Measurements from ENCODE around the gene COMMD9. TPM values are rescaled to one million over a fixed set of nuclear protein-coding genes. Genes with fewer than 3 reads are reported as not detected.

The COMMD9 gene
- total and polyA plus RNA-seq, 2 donors from 2014 or later, result 64.7 to 182 TPM

DNA sequence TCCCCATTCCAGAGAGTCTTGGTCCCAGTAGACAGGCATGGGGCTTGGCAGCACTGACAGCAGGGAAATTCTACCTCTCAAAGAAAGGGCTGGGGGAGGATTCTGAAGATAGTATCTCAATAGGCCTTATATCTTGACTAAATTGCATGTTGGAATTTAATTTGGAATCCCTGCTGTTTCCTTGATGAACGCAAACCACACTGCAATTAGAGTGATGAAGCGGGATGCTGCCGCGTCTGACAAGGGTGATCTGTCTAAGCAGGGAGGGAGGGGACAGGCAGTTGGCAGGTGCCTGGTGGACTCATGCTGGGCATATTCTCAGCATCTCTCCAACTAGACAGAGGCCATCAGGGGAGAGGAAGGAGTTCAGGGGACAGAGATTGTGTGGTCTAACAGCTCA is 48.4 kb downstream of the COMMD9 start:
- DNase-seq (no peak), FAIRE-seq (no peak)
- Histone ChIP-seq H3K4me3 (ENCODE audit: low read length in 3 of 3) (no peak overlapping the region), H3K9me3 (ENCODE audit: control insufficient read depth in 2 of 3, insufficient read depth in 1 of 3, low read length in 3 of 3) (no peaks in the 10 kb centered on the region), H3K27ac (ENCODE audit: low read depth in 2 of 2, low read length in 2 of 2) (no peak overlapping the region), H3K36me3 (ENCODE audit: control insufficient read depth in 2 of 3, insufficient read depth in 3 of 3, low read length in 3 of 3) (no peaks in the 10 kb centered on the region), H3K4me1 (ENCODE audit: control insufficient read depth in 2 of 3, insufficient read depth in 2 of 3, low read depth in 1 of 3, low read length in 3 of 3) (no peaks in the 10 kb centered on the region), H3K27me3 (ENCODE audit: control insufficient read depth, insufficient read depth, low read length) (no peaks in the 10 kb centered on the region), H3K9ac (ENCODE audit: low read length in 3 of 3) (no peak overlapping the region)
- TF ChIP-seq, protein P1, sequence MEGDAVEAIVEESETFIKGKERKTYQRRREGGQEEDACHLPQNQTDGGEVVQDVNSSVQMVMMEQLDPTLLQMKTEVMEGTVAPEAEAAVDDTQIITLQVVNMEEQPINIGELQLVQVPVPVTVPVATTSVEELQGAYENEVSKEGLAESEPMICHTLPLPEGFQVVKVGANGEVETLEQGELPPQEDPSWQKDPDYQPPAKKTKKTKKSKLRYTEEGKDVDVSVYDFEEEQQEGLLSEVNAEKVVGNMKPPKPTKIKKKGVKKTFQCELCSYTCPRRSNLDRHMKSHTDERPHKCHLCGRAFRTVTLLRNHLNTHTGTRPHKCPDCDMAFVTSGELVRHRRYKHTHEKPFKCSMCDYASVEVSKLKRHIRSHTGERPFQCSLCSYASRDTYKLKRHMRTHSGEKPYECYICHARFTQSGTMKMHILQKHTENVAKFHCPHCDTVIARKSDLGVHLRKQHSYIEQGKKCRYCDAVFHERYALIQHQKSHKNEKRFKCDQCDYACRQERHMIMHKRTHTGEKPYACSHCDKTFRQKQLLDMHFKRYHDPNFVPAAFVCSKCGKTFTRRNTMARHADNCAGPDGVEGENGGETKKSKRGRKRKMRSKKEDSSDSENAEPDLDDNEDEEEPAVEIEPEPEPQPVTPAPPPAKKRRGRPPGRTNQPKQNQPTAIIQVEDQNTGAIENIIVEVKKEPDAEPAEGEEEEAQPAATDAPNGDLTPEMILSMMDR (IDR thresholded peaks at IDR 0.05; ENCODE audit: borderline replicate concordance, extremely low read depth, insufficient read depth), result no peak
- intact Hi-C loops (cut with DNase I), result no loop called here

DNA sequence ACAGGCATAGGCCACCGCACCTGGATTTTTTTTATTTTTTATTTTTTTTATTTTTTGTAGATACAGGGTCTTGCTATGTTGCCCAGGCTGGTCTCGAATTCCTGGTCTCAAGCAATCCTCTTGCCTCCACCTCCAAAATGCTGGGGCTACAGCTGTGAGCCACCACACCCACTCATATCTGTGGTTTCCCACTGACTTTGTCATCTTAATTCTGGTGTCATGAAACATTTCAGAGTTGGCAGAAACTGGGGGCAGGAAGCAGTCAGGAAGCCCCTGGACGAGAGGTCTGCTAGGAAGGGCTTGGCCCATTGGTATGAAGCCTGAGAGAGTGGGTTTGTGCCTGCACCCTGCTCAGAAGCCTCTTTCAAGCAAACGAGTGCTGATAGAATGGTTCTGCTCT is 49.1 kb downstream of the COMMD9 start:
- TF ChIP-seq, protein P1 (IDR thresholded peaks at IDR 0.05; ENCODE audit: borderline replicate concordance, extremely low read depth, insufficient read depth), result no peak
- FAIRE-seq (no peak), DNase-seq (no peak)
- no peak overlapping the region for H3K9ac ChIP-seq (ENCODE audit: low read length in 3 of 3)
- no peak overlapping the region for H3K27ac ChIP-seq (ENCODE audit: low read depth in 2 of 2, low read length in 2 of 2)
- H3K4me3 ChIP-seq (ENCODE audit: low read length in 3 of 3), result no peak overlapping the region
- intact Hi-C loops (cut with DNase I), result no loop called here
- H3K4me1 ChIP-seq (ENCODE audit: control insufficient read depth in 2 of 3, insufficient read depth in 2 of 3, low read depth in 1 of 3, low read length in 3 of 3), result no peaks in the 10 kb centered on the region
- H3K9me3 ChIP-seq (ENCODE audit: control insufficient read depth in 2 of 3, insufficient read depth in 1 of 3, low read length in 3 of 3), result no peaks in the 10 kb centered on the region
- H3K27me3 ChIP-seq (ENCODE audit: control insufficient read depth, insufficient read depth, low read length), result no peaks in the 10 kb centered on the region
- H3K36me3 ChIP-seq (ENCODE audit: control insufficient read depth in 2 of 3, insufficient read depth in 3 of 3, low read length in 3 of 3), result no peaks in the 10 kb centered on the region

DNA sequence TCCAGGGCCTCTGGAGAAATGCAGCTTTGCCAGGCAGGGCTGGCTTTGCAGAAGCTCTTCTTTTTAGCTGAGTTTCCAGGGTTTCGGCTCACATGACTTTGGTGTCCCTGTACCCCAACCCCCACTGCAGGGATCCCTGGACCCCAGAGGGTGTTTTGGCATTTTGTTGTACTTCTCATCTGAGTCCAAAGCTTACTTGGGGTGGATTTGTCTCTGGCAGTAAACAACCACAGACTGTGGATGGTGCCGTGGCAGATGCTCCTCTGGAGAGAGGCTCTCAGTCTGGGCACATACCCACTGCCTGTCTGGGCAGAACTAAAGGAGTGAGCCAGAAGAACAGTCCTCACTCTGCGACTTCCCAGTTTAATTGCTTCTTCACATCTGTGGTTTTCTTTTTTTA is 49.6 kb downstream of the COMMD9 start:
- intact Hi-C loops (cut with DNase I), result no loop called here
- no peak for FAIRE-seq
- Histone ChIP-seq H3K27ac (ENCODE audit: low read depth in 2 of 2, low read length in 2 of 2) (no peak overlapping the region), H3K9me3 (ENCODE audit: control insufficient read depth in 2 of 3, insufficient read depth in 1 of 3, low read length in 3 of 3) (no peaks in the 10 kb centered on the region), H3K27me3 (ENCODE audit: control insufficient read depth, insufficient read depth, low read length) (no peaks in the 10 kb centered on the region), H3K4me3 (ENCODE audit: low read length in 3 of 3) (no peak overlapping the region), H3K4me1 (ENCODE audit: control insufficient read depth in 2 of 3, insufficient read depth in 2 of 3, low read depth in 1 of 3, low read length in 3 of 3) (no peaks in the 10 kb centered on the region), H3K36me3 (ENCODE audit: control insufficient read depth in 2 of 3, insufficient read depth in 3 of 3, low read length in 3 of 3) (no peaks in the 10 kb centered on the region), H3K9ac (ENCODE audit: low read length in 3 of 3) (no peak overlapping the region)
- DNase-seq, result no peak
- TF ChIP-seq, protein P1 (IDR thresholded peaks at IDR 0.05; ENCODE audit: borderline replicate concordance, extremely low read depth, insufficient read depth), result no peak

DNA sequence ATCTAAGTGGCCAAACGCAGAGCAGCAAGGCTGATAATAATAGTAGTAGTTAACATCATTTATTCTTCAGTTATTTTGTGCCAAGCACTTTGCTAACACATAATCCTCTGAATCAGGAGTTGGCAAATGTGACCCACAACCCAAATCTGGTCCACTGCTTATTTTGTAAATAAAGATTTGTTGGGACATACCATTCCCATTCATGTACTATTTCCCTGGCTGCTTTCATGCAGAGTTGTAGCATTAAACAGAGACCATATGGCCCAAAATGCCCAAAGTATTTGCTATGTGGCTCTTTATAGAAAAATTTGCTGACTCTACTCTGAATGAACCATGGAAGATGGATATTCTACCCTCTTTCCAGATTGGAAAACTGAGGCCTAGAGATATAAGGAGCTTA is 50.3 kb downstream of the COMMD9 start:
- DNase-seq (no peak), FAIRE-seq (no peak)
- intact Hi-C loops (cut with DNase I), result no loop called here
- Histone ChIP-seq H3K9ac (ENCODE audit: low read length in 3 of 3) (no peak overlapping the region), H3K36me3 (ENCODE audit: control insufficient read depth in 2 of 3, insufficient read depth in 3 of 3, low read length in 3 of 3) (no peaks in the 10 kb centered on the region), H3K4me3 (ENCODE audit: low read length in 3 of 3) (no peak overlapping the region), H3K27me3 (ENCODE audit: control insufficient read depth, insufficient read depth, low read length) (no peaks in the 10 kb centered on the region), H3K4me1 (ENCODE audit: control insufficient read depth in 2 of 3, insufficient read depth in 2 of 3, low read depth in 1 of 3, low read length in 3 of 3) (no peaks in the 10 kb centered on the region), H3K9me3 (ENCODE audit: control insufficient read depth in 2 of 3, insufficient read depth in 1 of 3, low read length in 3 of 3) (no peaks in the 10 kb centered on the region), H3K27ac (ENCODE audit: low read depth in 2 of 2, low read length in 2 of 2) (no peak overlapping the region)
- TF ChIP-seq, protein P1 (IDR thresholded peaks at IDR 0.05; ENCODE audit: borderline replicate concordance, extremely low read depth, insufficient read depth), result no peak
